Liver (tissue), 9 donors: ENCODE data around the gene DAO. TPM values are rescaled to one million over a fixed set of nuclear protein-coding genes. Genes with fewer than 3 reads are reported as not detected.
A peak's percentile ranks its signal among the peaks of the same experiment; 100 is the strongest.

Experiments used
- DNase-seq: peaks from one replicate; pipeline ENCODE4 v3.0.0-alpha.2; 2017; ENCODE audit warnings: low spot score
- H3K27ac ChIP-seq, 2 donors: one replicate each; pipeline ENCODE4 v1.7.0; 2013; ENCODE audit warnings: inconsistent platforms in 2 of 2, low read length in 2 of 2, control low read depth in 1 of 2, low read depth in 1 of 2, mild to moderate bottlenecking in 1 of 2
- H3K27me3 ChIP-seq, 4 donors: one replicate each; pipeline versions ENCODE4 v1.6.1 to v1.7.0; 2013; ENCODE audit warnings: low read length in 3 of 4, inconsistent platforms in 1 of 4, mild to moderate bottlenecking in 1 of 4, moderate library complexity in 1 of 4; ENCODE audit not compliant: control insufficient read depth in 4 of 4, insufficient read depth in 4 of 4
- H3K36me3 ChIP-seq, 4 donors: one replicate each; pipeline versions ENCODE4 v1.6.1 to v1.7.0; 2013; ENCODE audit warnings: low read length in 3 of 4, mild to moderate bottlenecking in 3 of 4, low read depth in 1 of 4, moderate library complexity in 1 of 4; ENCODE audit not compliant: control insufficient read depth in 4 of 4, insufficient read depth in 3 of 4
- H3K4me1 ChIP-seq, 4 donors: one replicate each; pipeline versions ENCODE4 v1.6.1 to v1.7.0; 2013; ENCODE audit warnings: low read length in 3 of 4, mild to moderate bottlenecking in 3 of 4, moderate library complexity in 1 of 4; ENCODE audit not compliant: control insufficient read depth in 4 of 4, insufficient read depth in 4 of 4
- H3K4me3 ChIP-seq, 3 donors: one replicate each; pipeline versions ENCODE4 v1.6.1 to v1.7.0; 2013; ENCODE audit warnings: low read length in 3 of 3, control low read depth in 1 of 3, low read depth in 1 of 3, mild to moderate bottlenecking in 1 of 3
- H3K9ac ChIP-seq, 2 donors: one replicate each; pipeline ENCODE4 v1.7.0; 2013; ENCODE audit warnings: low read length in 2 of 2, mild to moderate bottlenecking in 2 of 2, moderate library complexity in 2 of 2, control low read depth in 1 of 2, low read depth in 1 of 2
- H3K9me3 ChIP-seq, 4 donors: one replicate each; pipeline versions ENCODE4 v1.6.1 to v1.7.0; 2013; ENCODE audit warnings: low read length in 3 of 4; ENCODE audit not compliant: control insufficient read depth in 4 of 4
- ATF3 ChIP-seq: IDR thresholded peaks from 2 replicates; pipeline ENCODE4 v1.6.1; 2016; ENCODE audit warnings: antibody characterized with exemption
- CTCF ChIP-seq: fragments of 150-350 bp; IDR thresholded peaks from 2 replicates; pipeline ENCODE4 v1.5.1; 2017; ENCODE audit warnings: improper control_type of control experiment, low read depth, low read length; ENCODE audit not compliant: missing input control
- EGR1 ChIP-seq, 2 donors: IDR thresholded peaks; 2 replicates each; pipeline ENCODE4 v1.6.1; 2016 to 2018; ENCODE audit warnings: antibody characterized with exemption in 2 of 2, low read depth in 2 of 2
- FOXA1 ChIP-seq: IDR thresholded peaks from 2 replicates; pipeline ENCODE4 v1.6.1; 2016; ENCODE audit warnings: antibody characterized with exemption
- FOXA2 ChIP-seq: IDR thresholded peaks from 2 replicates; pipeline ENCODE4 v1.6.1; 2016; ENCODE audit warnings: antibody characterized with exemption
- GABPA ChIP-seq, 2 donors: IDR thresholded peaks in 1 of 2; conservative IDR thresholded peaks in 1 of 2; 2 replicates each; pipeline ENCODE4 v1.6.1; 2016; ENCODE audit warnings: antibody characterized with exemption in 2 of 2, mild to moderate bottlenecking in 1 of 2, moderate library complexity in 1 of 2
- HNF4A ChIP-seq, 2 donors: conservative IDR thresholded peaks; 2 replicates each; pipeline ENCODE4 v1.6.1; 2016; ENCODE audit warnings: antibody characterized with exemption in 2 of 2, mild to moderate bottlenecking in 2 of 2
- HNF4G ChIP-seq: IDR thresholded peaks from 2 replicates; pipeline ENCODE4 v1.6.1; 2016; ENCODE audit warnings: antibody characterized with exemption
- JUND ChIP-seq, 2 donors: IDR thresholded peaks; 2 replicates each; pipeline ENCODE4 v1.6.1; 2016; ENCODE audit warnings: antibody characterized with exemption in 2 of 2
- MAX ChIP-seq: IDR thresholded peaks from 2 replicates; pipeline ENCODE4 v1.6.1; 2016; ENCODE audit warnings: antibody characterized with exemption
- NR2F2 ChIP-seq: IDR thresholded peaks from 2 replicates; pipeline ENCODE4 v1.6.1; 2016; ENCODE audit warnings: antibody characterized with exemption
- RAD21 ChIP-seq, 2 donors: IDR thresholded peaks; 2 replicates each; pipeline ENCODE4 v1.6.1; 2016; ENCODE audit warnings: antibody characterized with exemption in 2 of 2, mild to moderate bottlenecking in 2 of 2
- REST ChIP-seq: IDR thresholded peaks from 2 replicates; pipeline ENCODE4 v1.6.1; 2016; ENCODE audit warnings: antibody characterized with exemption, mild to moderate bottlenecking
- RXRA ChIP-seq, 2 donors: IDR thresholded peaks; 2 replicates each; pipeline ENCODE4 v1.6.1; 2017 to 2018; ENCODE audit warnings: antibody characterized with exemption in 2 of 2, mild to moderate bottlenecking in 1 of 2
- SP1 ChIP-seq: IDR thresholded peaks from 2 replicates; pipeline ENCODE4 v1.6.1; 2018; ENCODE audit warnings: antibody characterized with exemption, mild to moderate bottlenecking
- TAF1 ChIP-seq: conservative IDR thresholded peaks from 2 replicates; pipeline ENCODE4 v1.6.1; 2016; ENCODE audit warnings: antibody characterized with exemption, mild to moderate bottlenecking
- YY1 ChIP-seq: IDR thresholded peaks from 2 replicates; pipeline ENCODE4 v1.6.1; 2016; ENCODE audit warnings: antibody characterized with exemption, mild to moderate bottlenecking
- ZBTB33 ChIP-seq: IDR thresholded peaks from 2 replicates; pipeline ENCODE4 v1.6.1; 2016; ENCODE audit warnings: antibody characterized with exemption
- WGBS: extraction: QIAGEN DNeasy Blood & Tissue Kit; methylation state at CpG from one replicate; pipeline ENCODE4 v1.1.7; 2013; 5-methylcytosine and 5-hydroxymethylcytosine counted together
- polyA plus RNA-seq, 2 donors: library from polyadenylated mRNA; stranded (reverse) in 1 of 2; unstranded in 1 of 2; fragments of 200-250 nt in 1 of 2; fragments of >200 nt in 1 of 2; fragmentation: Nextera tagmentation in 1 of 2; extraction: Ambion mirVana in 1 of 2; gene quantifications; one replicate each; pipeline versions ENCODE4 v1.2.1 to v1.2.3, GENCODE V29; 2013 to 2015
- total RNA-seq, 2 donors: library from RNA; depleted of rRNA; stranded (reverse); fragments of >200 nt; gene quantifications; one replicate each; pipeline ENCODE4 v1.2.3, GENCODE V29; 2014
- donor health status: healthy.
- donor health status: healthy.
- donor health status: healthy.
- donor health status: healthy.
- donor health status: healthy.

The DAO gene
- total and polyA plus RNA-seq, 4 donors, result 0.84 to 51.4 (median 22.9) TPM

GRCh38 chr12:108914121-108914531 lies 34.2 kb downstream of the DAO start:
- no peaks in the 10 kb centered on the region for H3K9me3 ChIP-seq
- H3K4me3 ChIP-seq, result no peak overlapping the region
- H3K9ac ChIP-seq, result no peak overlapping the region
- 54% methylated on average over 4 of the region's 4 CpGs for WGBS
- H3K27me3 ChIP-seq, result no peaks in the 10 kb centered on the region
- DNase-seq, result no peak
- peak overlapping the region in 1 of 2 donors; percentile 12 for H3K27ac ChIP-seq
- TF ChIP-seq REST (no peak), ZBTB33 (no peak), RAD21 (IDR thresholded peaks at IDR 0.05) (no peak), ATF3 (no peak), TAF1 (no peak), MAX (no peak), HNF4A (conservative IDR thresholded peaks at IDR 0.05) (no peak), EGR1 (IDR thresholded peaks at IDR 0.05; ENCODE audit: low read depth in 2 of 2) (no peak), CTCF (no peak), JUND (IDR thresholded peaks at IDR 0.05) (no peak), GABPA (IDR thresholded peaks at IDR 0.05 in 1 of 2, conservative IDR thresholded peaks at IDR 0.05 in 1 of 2) (no peak), FOXA2 (no peak), NR2F2 (no peak), YY1 (no peak), FOXA1 (no peak), SP1 (no peak), RXRA (IDR thresholded peaks at IDR 0.05) (no peak), HNF4G (no peak)
- H3K36me3 ChIP-seq, result no peaks in the 10 kb centered on the region
- peaks cover 0 to 3% (median 0%) of the 10 kb centered on the region in 4 donors for H3K4me1 ChIP-seq
